HepG2 (cell line): ENCODE data around the gene GPR176. TPM values are rescaled to one million over a fixed set of nuclear protein-coding genes. Genes with fewer than 3 reads are reported as not detected.
A peak's percentile ranks its signal among the peaks of the same experiment; 100 is the strongest.

ENCODE experiments used
- CEBPZ ChIP-seq: IDR thresholded peaks from 2 replicates; pipeline ENCODE4 v1.6.1; 2012; ENCODE audit warnings: low read length, improper control_type of control experiment
- ELK4 ChIP-seq: sonication (generic); formaldehyde crosslinking; IDR thresholded peaks from 2 replicates; pipeline ENCODE4 v1.9.0; 2021; ENCODE audit warnings: missing genetic modification reagents, borderline replicate concordance
- EZH2 ChIP-seq: conservative IDR thresholded peaks from 2 replicates; pipeline ENCODE4 v1.6.1; 2012; ENCODE audit warnings: mild to moderate bottlenecking, low read depth, low read length, moderate library complexity
- FOXJ3 ChIP-seq: sonication (generic); formaldehyde crosslinking; IDR thresholded peaks from 2 replicates; pipeline ENCODE4 v1.4.0; 2020; ENCODE audit warnings: missing genetic modification reagents, mild to moderate bottlenecking, borderline replicate concordance
- HBP1 ChIP-seq: IDR thresholded peaks from 2 replicates; pipeline ENCODE4 v1.6.1; 2016; ENCODE audit warnings: low read depth, control low read depth
- HDAC6 ChIP-seq: fragments of 200-600 bp; sonication (generic); IDR thresholded peaks from 2 replicates; pipeline ENCODE4 v1.7.0; 2017; ENCODE audit warnings: mild to moderate bottlenecking, antibody characterized with exemption, low read length, low read depth
- HMG20A ChIP-seq: IDR thresholded peaks from 2 replicates; pipeline ENCODE4 v1.6.1; 2016; ENCODE audit warnings: borderline replicate concordance
- NFIC ChIP-seq: IDR thresholded peaks from 2 replicates; pipeline ENCODE4 v1.6.1; 2012; ENCODE audit warnings: mild to moderate bottlenecking, low read length, inconsistent platforms
- PHF8 ChIP-seq: sonication (generic); formaldehyde crosslinking; IDR thresholded peaks from 2 replicates; pipeline ENCODE4 v1.5.0; 2020; ENCODE audit warnings: missing genetic modification reagents
- RAD21 ChIP-seq: fragments of 450-650 bp; formaldehyde crosslinking; IDR thresholded peaks from 2 replicates; pipeline ENCODE4 v1.5.0; 2020; ENCODE audit warnings: mild to moderate bottlenecking
- SMYD3 ChIP-seq: sonication (generic); formaldehyde crosslinking; IDR thresholded peaks from 2 replicates; pipeline ENCODE4 v1.8.1; 2023; ENCODE audit warnings: mild to moderate bottlenecking, missing genetic modification reagents
- SYNCRIP ChIP-seq: fragments of 200-400 bp; formaldehyde crosslinking; IDR thresholded peaks from 2 replicates; pipeline ENCODE4 v1.6.1; 2018; ENCODE audit warnings: mild to moderate bottlenecking, low read depth, low read length; ENCODE audit not compliant: insufficient read depth
- TAF15 ChIP-seq: fragments of 200-400 bp; formaldehyde crosslinking; IDR thresholded peaks from one replicate; pipeline ENCODE4 v1.6.1; 2018; ENCODE audit warnings: mild to moderate bottlenecking, low read depth, low read length; ENCODE audit not compliant: poor library complexity, severe bottlenecking
- TARDBP ChIP-seq: sonication (generic); formaldehyde crosslinking; IDR thresholded peaks from 2 replicates; pipeline ENCODE4 v1.8.0; 2022; ENCODE audit warnings: mild to moderate bottlenecking, missing genetic modification reagents
- TBL1XR1 ChIP-seq: fragments of 150-350 bp; IDR thresholded peaks from 2 replicates; pipeline ENCODE4 v1.6.1; 2014; ENCODE audit warnings: borderline replicate concordance, low read length; ENCODE audit not compliant: partially characterized antibody
- ZFX ChIP-seq: sonication (generic); formaldehyde crosslinking; IDR thresholded peaks from 2 replicates; pipeline ENCODE4 v1.4.0; 2020; ENCODE audit warnings: mild to moderate bottlenecking, low read depth, missing genetic modification reagents, moderate library complexity
- ZNF276 ChIP-seq: sonication (generic); formaldehyde crosslinking; IDR thresholded peaks from 2 replicates; pipeline ENCODE4 v1.4.0; 2020; ENCODE audit warnings: mild to moderate bottlenecking, low read depth, missing genetic modification reagents
- ZNF367 ChIP-seq: sonication (generic); formaldehyde crosslinking; IDR thresholded peaks from 2 replicates; pipeline ENCODE4 v1.4.0; 2020; ENCODE audit warnings: missing genetic modification reagents, borderline replicate concordance
- ZNF446 ChIP-seq: sonication (generic); formaldehyde crosslinking; IDR thresholded peaks from 2 replicates; pipeline ENCODE4 v1.5.0; 2020; ENCODE audit warnings: mild to moderate bottlenecking, missing genetic modification reagents
- ZNF709 ChIP-seq: sonication (generic); formaldehyde crosslinking; IDR thresholded peaks from 2 replicates; pipeline ENCODE4 v1.5.0; 2020; ENCODE audit warnings: mild to moderate bottlenecking, missing genetic modification reagents
- ZNF749 ChIP-seq: sonication (generic); formaldehyde crosslinking; IDR thresholded peaks from 2 replicates; pipeline ENCODE4 v1.8.0; 2022; ENCODE audit warnings: mild to moderate bottlenecking, missing genetic modification reagents, moderate library complexity, borderline replicate concordance
- ZSCAN30 ChIP-seq: sonication (generic); formaldehyde crosslinking; IDR thresholded peaks from 2 replicates; pipeline ENCODE4 v1.5.0; 2020; ENCODE audit warnings: mild to moderate bottlenecking, missing genetic modification reagents
- ZZZ3 ChIP-seq: sonication (generic); formaldehyde crosslinking; IDR thresholded peaks from 2 replicates; pipeline ENCODE4 v1.4.0; 2020; ENCODE audit warnings: missing genetic modification reagents, mild to moderate bottlenecking, borderline replicate concordance
- polyA plus RNA-seq, 8 experiments: library from polyadenylated mRNA; depleted of rRNA in 3 of 8; stranded (reverse) in 7 of 8; unstranded in 1 of 8; fragments of >200 nt; fragmentation: Illumina TruSeq in 4 of 8; extraction: Trizol in 4 of 8; gene quantifications; 2 replicates each; pipeline versions ENCODE4 v1.2.1 to v1.2.3, GENCODE V29; 2011 to 2016; ENCODE audit warnings: low read depth in 4 of 8, missing spikeins in 1 of 8, mixed read lengths in 1 of 8; ENCODE audit not compliant: insufficient read depth in 1 of 8
- total RNA-seq, 5 experiments: library from RNA; depleted of rRNA; stranded (reverse); fragments of >200 nt; fragmentation: Illumina TruSeq; extraction: Trizol; gene quantifications; 2 replicates each; pipeline ENCODE4 v1.2.3, GENCODE V29; 2016; ENCODE audit warnings: low read depth in 1 of 5

Gene GPR176
- total and polyA plus RNA-seq, 2 of the 13 experiments (the other 11 are each of a cell fraction or from before 2014, with no cell fraction given) = 0.11 to 0.20 TPM

- TF ChIP-seq TAF15 (no peak), TBL1XR1 (peak; percentile 28), SMYD3 (CRISPR knock-in tag) (no peak), RAD21 (CRISPR knock-in tag) (0 out of 2 replicates have a peak, but pooled peaks have one; percentile 20), CEBPZ (no peak), ZFX (CRISPR knock-in tag) (peak; percentile 78), HBP1 (no peak), ELK4 (CRISPR knock-in tag) (peak; percentile 51; the same call in 1 of the 2 replicates), HDAC6 (no peak), ZZZ3 (no peak), TARDBP (CRISPR knock-in tag) (peak; percentile 49), SYNCRIP (no peak), FOXJ3 (CRISPR knock-in tag) (peak; percentile 31; the same call in 1 of the 2 replicates), ZNF446 (CRISPR knock-in tag) (0 out of 2 replicates have a peak, but pooled peaks have one; percentile 41), ZNF709 (CRISPR knock-in tag) (no peak), EZH2 (no peak), PHF8 (peak; percentile 77), NFIC (no peak), ZSCAN30 (no peak), ZNF367 (CRISPR knock-in tag) (no peak), HMG20A (no peak), ZNF749 (CRISPR knock-in tag) (no peak), ZNF276 (CRISPR knock-in tag) (peak; percentile 40; the same call in 1 of the 2 replicates)
Observed at GRCh38 chr15:39782441-39783138, 137.5 kb downstream of the GPR176 start, which contains the start of gene FSIP1 (continued).
